GM18505 (cell line): ENCODE measurements around the gene CLPTM1L.

Experiments used
- ATAC-seq: cut with Tn5 transposase; IDR thresholded peaks from one replicate; pipeline ENCODE4 v1.9.1; 2021; ENCODE audit not compliant: unreplicated experiment
- POLR2A ChIP-seq: IDR thresholded peaks from 4 replicates; pipeline ENCODE4 v1.6.1; 2011; ENCODE audit warnings: borderline replicate concordance; ENCODE audit not compliant: insufficient read depth, insufficient read length; ENCODE audit errors: extremely low read depth

Gene CLPTM1L

GRCh38 chr5:1316588-1317340, 28.1 kb downstream of the CLPTM1L start:
- ATAC-seq: no peak
- no peak for TF ChIP-seq POLR2A

DNA sequence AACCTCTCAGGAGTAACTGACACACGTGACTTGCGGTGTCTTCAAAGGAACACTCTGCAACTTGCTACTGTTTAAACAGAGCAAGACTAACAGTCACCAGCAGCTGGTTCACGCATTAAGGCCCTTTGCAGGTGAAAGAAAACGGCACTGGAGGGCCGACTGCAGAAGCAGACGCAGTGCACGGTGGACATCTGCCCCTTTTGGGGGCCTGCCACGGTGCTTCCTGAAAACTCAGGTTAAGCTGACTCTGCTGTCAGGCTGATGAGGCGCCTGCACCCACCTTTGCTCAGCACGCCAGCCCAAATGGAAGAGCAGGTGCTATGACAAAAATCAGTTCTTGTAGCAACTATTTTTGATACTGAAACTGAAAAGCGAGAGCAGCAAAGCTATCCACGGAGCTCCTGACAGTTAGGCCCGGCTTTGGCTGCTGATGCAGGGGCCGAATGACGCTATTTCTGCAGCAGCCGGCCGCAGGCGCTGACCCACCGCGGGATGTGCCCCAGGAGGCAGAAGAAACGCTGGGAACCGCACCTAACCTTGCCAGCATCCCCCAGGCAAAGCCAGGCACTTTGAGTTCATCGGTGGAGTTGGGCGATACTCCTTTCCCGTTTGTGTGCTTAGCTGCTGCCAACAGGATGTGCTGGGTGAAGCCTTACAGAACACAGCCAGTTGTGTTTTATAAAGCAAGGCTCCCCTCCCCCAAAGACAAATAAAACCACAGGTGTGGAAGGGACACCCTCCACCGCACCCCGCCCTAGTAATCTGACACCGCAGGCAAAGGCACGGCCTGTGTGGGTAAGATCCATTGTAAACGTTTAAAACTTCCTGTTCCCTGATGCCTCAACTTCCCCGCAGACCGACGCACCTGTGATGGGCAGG, 29.0 kb downstream of the CLPTM1L start:
- peak; percentile 44 for ATAC-seq
- peak; percentile 48 for TF ChIP-seq POLR2A

GRCh38 chr5:1315018-1315708, 29.7 kb downstream of the CLPTM1L start:
- ATAC-seq: no peak

DNA sequence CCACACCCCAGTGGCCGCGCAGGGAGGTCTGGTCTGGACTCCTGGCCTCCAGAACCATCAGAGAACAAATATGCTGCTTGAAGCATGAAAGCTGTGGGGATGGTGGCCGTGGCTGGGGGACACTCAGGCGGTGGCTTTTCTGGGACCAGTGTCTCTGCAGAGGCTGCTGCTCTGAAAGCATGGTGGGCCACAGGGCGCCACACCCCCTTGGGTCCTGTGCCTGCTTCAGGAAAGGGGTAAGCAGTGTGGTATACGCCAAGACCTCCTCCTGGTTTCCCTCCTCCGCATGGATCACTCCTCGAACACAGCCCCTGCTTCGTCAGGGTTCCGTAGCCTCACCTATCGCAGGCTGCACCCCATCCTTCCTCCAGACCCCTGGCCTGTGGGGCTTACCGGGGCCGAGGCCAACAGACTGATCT, 30.3 kb downstream of the CLPTM1L start:
- TF ChIP-seq POLR2A: no peak
- no peak for ATAC-seq

More at GRCh38 chr5:1315018-1315708, 29.7 kb downstream of the CLPTM1L start:
- TF ChIP-seq POLR2A: no peak

GRCh38 chr5:1312993-1313833, 31.7 kb downstream of the CLPTM1L start:
- no peak for TF ChIP-seq POLR2A
- peak; percentile 75 for ATAC-seq

DNA sequence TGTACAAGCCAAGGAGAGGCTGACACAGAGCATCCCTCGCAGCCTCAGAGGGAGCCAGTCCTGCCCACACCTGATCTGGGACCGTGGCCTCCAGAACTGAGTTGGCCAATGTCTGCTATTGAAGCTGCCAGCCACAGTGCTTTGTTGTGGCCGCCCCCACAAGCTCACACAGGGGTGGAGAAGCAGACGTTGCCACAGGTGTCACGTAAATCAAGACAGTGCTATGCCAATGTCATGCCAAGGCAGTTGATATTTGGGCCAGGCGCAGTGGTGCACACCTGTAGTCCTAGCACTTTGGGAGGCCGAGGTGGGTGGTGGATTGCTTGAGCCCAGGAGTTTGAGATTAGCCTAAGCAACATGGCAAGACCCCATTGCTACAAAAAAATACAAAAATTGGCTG, 32.7 kb downstream of the CLPTM1L start:
- no peak for TF ChIP-seq POLR2A
- ATAC-seq: no peak

DNA sequence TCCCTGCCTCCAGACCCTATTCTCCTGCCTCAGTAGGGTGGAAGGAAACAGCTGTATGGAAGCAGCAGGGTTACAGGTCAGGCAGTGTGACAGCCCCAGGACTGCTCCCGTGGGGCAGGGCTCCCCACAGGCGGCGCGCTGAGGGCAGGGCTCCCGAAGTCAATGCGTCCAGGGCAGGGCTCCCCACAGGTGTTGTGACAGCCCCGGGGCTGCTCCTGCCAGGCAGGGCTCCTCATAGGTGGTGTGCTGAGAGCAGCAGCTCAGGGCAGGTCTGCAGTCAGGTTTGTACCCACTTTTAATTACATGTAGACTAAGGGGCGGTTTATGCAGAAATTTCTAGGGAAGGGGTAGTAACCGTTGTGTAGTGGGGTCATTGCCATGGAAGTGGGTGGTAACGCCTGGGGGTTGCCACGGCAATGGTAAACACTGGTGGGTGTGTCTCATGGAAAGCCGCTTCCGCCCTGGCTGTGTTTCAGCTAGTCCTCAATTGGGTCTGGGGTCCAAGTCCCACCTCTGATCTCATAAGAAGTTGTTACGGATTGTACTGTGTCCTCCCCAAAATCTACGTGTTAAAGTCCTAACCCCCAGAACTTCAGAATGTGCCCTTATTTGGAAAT, 33.4 kb downstream of the CLPTM1L start:
- no peak for TF ChIP-seq POLR2A
- ATAC-seq: no peak

DNA sequence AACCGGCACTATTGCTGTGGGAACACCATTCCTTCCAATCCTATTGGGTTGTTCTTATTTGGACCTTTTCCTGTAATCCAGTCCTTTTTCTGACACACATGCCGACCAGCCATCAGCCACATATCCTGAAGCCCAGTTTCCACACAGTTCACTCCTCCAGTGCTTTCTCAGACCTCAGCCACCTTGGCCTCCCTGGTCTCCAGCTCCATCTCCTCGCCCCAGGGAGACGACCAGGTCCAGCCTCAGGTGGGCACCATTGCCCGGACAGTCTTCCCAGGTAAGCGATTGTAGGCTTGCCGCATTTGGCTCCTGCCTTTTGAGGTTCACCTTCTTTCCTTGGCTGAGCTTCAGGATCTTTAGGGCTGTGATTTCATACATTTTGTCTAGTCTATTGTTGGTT, 34.8 kb downstream of the CLPTM1L start:
- no peak for TF ChIP-seq POLR2A
- no peak for ATAC-seq

DNA sequence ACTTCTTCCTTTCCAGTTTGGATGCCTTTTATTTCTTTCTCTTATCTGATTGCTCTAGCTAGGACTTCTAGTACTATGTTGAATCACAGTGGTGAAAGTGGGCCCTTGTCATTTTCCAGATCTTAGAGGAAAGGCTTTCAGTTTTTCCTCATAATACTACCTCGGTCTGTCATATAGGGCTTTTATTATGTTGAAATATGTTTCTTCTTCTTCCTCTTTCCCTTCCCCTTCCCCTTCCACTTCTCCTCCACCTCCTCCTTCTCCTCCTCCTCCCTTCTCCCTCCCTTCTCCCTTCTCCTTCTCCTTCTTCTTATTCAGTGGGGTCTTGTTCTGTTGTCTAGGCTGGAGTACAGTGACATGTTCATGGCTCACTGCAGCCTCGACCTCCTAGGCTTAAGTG, 40.9 kb downstream of the CLPTM1L start:
- no peak for TF ChIP-seq POLR2A
- no peak for ATAC-seq

- no peak for ATAC-seq
- no peak for TF ChIP-seq POLR2A
Measured at GRCh38 chr5:1302258-1302657, 42.6 kb downstream of the CLPTM1L start.

GRCh38 chr5:1300581-1301083, 44.3 kb downstream of the CLPTM1L start:
- no peak for TF ChIP-seq POLR2A
- ATAC-seq: no peak

- ATAC-seq: no peak
- TF ChIP-seq POLR2A: no peak
Measured at GRCh38 chr5:1299961-1300360, 44.9 kb downstream of the CLPTM1L start.
